HG03469 (cell line): ENCODE results near the gene PITX1.
"Not testable (repeated sequence)": the region's sequence is repeated elsewhere in the genome, so short reads cannot be mapped to it uniquely, and the experiment has no call there.

ENCODE experiments used
- ATAC-seq: cut with Tn5 transposase; IDR thresholded peaks from one replicate; pipeline ENCODE4 v1.9.1; 2021; ENCODE audit warnings: mild to moderate bottlenecking, moderate library complexity, moderate number of reproducible peaks; ENCODE audit not compliant: unreplicated experiment

Gene PITX1

DNA sequence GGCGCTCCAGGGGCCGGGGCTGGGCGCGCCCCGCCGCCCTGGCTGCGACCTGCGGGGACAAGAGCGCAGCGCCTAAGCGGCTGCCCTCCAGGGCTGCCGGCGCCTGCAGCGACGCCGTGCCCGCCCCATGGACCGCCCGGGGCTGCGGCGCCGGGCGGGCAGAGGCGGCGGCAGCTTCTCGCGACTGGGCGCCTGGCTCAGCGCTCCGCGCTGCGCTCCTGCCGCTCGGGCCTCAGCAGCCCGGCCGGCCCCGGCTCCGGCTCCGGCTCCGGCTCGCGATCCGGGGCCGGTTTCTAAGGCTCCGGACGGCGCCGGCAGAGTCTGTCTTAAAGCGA, at the start of gene PITX1:
Gene PITX1, minus strand, starts transcription at position 328 of the 335 bp plus-strand sequence. CDS start 347 bp downstream, outside the sequence.
- ATAC-seq = no peak

DNA sequence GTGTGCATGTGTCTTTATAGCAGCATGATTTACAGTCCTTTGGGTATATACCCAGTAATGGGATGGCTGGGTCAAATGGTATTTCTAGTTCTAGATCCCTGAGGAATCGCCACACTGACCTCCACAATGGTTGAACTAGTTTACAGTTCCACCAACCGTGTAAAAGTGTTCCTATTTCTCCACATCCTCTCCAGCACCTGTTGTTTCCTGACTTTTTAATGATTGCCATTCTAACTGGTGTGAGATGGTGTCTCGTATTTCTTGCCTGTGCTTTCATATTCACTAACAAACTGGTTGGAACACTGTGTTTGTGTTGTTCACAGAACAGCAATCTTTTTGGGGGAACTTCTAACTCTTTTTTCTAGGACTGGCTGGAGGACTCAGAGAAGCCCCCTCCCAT, 49.3 kb upstream of the PITX1 start:
- not testable (repeated sequence) for ATAC-seq

DNA sequence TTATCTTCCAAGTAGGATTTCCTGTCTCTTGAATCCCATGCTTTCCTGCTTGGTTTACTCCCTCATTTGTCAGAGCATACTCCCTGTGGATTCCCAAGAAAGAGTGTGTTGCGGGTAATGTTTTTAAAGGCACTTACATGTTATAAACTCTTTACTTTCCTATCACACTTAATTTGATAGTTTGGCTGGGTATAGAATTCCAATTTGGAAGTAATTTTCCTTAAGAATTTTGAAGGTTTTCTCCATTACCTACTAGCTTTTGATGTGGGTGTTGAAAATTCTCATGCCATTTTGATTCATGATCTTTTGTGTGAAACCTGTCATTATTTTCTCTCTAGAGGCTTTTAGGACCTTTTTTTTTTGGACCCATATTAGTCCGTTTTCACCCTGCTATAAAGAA, 47.2 kb upstream of the PITX1 start:
- ATAC-seq = no peak

DNA sequence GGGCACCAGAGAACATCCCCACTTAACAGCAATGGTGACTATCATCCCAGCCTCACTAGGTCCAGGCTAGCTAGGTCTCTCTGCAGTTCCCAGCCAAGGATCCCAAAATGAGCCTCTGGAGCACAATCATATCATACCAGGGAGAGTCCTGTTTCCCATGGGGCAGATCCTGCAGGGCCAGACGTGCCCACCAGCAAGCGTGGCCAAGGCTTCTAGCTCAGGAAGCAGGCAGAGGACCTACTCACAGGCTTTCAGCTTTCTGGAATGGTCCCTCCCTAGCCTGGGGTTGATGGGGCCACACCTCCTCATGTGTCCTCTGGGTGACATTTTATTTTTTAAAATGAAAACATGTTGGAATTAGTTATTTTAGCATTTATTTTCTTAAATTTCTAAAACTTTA, 45.7 kb upstream of the PITX1 start:
- ATAC-seq = no peak

DNA sequence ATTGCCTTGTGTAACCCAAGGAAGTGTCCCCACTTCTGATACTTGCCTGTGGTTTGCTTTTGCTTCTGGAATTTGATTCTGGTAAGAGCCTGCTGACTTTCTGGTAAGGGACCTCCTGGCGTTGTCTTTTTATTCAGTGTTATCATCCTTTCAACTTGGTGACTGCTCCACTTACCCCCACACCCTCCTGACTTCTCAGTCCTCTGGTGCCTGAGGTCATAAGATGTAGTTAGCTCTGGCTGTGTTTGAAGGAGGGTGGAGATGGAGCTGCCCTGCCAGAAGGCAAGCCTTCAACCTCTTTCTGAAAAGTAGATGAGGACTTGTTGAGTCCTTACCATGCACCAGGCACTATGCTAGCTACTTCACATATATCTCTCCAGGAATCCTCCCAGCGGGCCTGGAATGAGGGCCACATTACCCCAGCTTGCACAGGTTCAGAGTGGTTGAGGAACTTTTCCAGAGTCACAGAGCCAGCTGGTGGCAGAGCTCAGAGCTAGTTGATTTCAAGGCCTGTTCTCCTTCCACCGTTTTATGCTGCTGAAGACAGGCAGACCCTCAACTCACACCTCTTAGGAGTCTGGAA, 45.2 kb upstream of the PITX1 start:
- no peak for ATAC-seq

DNA sequence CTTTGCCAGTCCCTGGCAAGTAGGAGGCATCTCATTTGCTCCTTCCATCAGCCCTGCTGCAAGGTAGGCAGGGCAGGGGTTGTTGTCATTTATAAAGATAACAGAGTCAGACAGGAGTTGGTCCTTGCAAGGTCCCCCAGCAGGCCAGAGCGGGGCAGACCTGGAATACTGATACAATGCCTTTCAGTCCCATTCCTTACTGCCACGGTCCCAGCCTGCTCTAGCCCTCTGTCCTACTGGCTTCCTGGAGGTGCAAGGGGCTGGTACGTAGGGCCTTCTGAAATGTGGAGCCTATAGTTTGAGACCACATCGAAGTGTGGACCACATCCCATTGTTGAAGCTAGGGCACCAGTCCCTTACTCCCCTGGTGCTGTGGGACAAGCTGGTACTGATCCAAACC, 42.8 kb upstream of the PITX1 start:
- ATAC-seq = no peak

DNA sequence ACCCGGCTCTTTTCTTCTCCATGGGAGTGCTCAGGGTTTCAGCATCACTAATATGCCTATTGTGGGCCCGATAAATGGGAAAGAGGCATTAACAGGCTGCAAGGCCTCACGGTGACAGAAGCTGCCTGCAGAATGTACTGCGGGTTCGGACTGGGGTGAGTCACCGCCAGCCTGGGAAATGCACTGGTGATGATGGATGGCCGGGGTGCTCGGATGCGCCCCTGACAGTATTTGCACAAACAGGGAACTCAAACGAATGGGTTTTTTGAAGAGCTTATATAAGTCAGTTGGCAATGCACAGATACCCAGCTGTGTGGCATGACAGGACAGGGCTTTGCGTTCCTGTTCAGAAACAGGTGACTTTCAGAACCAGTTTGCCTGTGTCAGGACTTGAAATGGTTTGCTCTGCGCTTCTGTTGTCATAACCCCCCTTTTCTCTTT, 42.0 kb upstream of the PITX1 start:
- ATAC-seq = no peak

DNA sequence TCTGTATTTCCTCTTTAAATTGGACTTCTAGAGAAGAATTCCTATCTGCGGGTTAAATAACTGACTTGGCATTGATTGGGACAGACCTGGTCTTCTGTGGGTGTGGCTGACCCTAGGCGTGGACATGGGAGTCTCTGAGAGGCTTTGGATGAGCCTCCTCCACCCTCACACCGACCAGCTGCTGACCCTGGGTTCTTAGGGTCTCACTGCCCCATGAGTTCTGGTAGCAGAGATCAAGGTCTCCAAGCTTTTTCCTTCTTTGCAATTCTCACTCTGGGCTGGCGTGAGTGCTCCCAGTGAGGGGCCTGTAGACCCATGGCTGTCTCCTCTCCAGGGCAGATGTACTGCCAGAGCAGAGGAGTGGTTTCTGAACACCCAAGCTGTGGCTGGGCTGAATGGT, 41.6 kb upstream of the PITX1 start:
- ATAC-seq = no peak

DNA sequence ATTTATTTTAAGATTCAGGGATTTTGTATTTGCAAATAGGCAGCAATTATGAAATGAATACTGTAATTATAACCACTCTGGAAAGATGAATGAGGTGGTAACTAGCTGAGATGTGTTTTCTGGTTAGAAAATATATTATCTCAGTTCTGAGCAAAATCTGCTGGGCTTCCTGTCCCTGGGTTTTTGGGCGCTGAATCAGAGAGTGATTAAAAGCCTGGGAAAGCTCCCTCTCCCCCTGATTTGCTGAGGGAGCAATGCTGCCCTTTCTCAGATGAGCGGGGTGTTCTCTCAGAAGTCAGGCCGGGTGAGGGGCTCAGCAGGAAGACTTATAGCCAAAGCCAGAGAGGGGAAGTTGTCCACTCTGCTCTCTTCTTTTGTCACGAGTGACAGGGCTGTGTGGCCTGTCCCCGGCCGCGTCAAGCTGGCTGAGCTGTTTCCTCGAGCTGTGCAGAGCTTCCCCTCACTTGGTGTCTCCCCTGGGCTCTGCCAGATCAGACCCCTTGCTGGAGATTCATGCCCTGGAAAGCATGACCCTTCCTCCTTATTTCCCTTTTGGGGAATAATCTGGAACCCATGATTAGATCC, 39.8 kb upstream of the PITX1 start:
- no peak for ATAC-seq

GRCh38 chr5:135072387-135073281, 38.6 kb upstream of the PITX1 start:
- ATAC-seq = no peak

- no peak for ATAC-seq
Measured at GRCh38 chr5:135071311-135071710, 37.3 kb upstream of the PITX1 start.

GRCh38 chr5:135069895-135070657, 36.0 kb upstream of the PITX1 start:
- ATAC-seq = no peak

DNA sequence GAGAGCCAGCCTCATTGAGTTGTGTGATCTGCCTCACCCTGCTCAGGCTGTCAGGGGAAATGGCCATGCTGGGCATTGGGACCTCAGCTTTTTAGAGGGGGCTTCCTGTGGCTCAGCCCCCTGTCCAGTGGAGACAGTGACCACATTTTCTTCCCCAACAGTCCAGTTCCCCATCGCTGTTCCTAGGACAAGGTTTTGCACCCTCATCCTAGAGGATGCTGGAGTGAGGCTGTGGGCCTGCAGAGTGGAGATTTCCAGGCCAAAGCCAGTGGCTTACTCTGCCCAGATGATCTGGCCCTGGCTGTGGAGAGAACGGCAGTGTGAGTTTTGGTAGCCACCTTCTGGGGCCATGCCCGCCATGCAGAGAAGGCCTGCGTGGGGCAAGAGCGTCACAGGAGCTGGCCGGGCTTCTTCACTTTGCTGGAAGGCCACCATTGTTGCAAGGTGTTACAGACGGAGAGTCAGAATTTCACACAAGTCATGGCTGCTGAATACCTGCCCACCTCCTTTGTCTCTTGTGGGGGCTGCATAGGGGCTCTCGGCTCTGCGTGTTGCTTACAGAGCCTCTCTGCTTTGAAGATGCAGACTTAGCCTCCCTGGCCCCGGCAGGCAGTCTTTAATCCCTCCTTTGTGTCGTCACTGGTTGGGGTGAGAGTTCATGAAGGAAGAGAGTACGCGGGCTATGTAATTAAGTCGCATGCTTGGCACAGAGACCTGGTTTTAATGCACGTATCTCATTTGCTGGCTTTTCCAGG, 35.2 kb upstream of the PITX1 start:
- no peak for ATAC-seq

DNA sequence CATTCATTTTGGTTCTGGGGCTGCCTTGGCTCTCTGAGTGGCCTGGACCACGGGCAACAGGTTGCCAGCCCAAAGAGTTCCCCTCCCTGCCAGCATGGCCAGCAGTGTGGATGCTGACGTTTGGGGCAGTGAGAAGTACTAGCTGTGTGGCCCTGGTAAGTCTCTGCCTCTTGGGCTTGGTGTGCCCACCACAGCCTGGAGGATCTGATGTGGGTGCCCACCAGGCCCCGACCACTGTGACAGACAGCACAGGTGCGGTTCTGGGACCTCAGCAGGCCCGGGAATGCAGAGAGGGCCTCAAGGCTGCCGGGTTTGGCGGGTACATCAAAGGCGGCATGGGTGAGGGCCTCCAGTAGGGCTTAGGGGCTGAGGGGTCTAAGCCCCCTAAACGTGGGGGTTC, 33.6 kb upstream of the PITX1 start:
- no peak for ATAC-seq

GRCh38 chr5:135066781-135067180, 32.8 kb upstream of the PITX1 start:
- no peak for ATAC-seq

DNA sequence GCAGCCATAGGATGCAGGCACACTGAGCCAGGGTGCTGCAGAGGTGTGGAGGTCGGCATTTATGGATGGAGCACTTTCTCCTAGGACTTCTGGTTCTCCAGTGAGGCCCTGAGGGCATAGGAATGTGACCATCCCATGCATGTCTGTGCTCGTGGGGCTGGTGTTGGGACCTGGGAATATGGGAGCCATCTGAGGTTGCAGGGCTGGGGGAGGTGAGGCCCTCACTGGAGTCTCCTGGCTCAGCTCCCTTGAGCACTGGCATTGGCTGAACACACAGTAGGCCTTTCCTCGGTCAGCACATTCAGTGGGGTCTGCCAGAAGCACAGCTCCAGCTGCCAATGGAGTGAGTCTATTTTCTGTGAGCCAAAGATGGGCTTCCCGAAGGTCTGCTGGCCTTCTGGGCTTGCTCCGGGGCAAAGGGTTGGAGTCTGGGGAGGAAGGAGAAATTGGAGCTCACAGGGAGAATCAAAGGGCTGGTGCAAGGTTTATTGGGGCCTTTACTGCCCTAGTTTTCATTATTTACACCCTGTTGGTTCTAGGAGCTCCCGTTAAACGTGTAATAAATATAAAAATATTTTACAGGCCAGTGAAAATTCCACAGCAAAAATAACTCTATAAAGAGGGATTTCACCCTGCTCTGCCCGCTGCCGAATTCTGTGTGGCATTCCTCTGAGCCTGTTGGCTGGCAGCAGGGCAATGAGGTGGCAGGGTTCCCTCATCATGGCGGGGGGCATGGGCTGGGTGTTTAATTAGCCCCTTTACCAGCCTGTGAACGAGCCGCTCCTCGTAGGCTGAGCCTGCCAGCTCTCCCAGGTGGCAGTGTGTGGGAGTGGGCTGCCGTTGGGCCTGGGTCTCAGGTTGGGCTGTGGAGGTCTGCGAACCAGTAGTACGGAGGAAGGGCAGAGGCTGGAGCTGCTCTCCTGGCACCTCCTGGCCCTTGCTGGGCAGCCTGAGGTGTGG, 31.6 kb upstream of the PITX1 start:
- no peak for ATAC-seq

GRCh38 chr5:135064235-135064570, 30.2 kb upstream of the PITX1 start:
- ATAC-seq = no peak

- ATAC-seq = no peak
Measured at GRCh38 chr5:135063511-135064234, 29.6 kb upstream of the PITX1 start.

- ATAC-seq = no peak
Measured at GRCh38 chr5:135063056-135063445, 29.0 kb upstream of the PITX1 start.
